Right hindlimb (tissue), 1 donor: ENCODE data around the gene TBL1Y.
A peak's percentile ranks its signal among the peaks of the same experiment; 100 is the strongest.
"Not testable (repeated sequence)": the region's sequence is repeated elsewhere in the genome, so short reads cannot be mapped to it uniquely, and the experiment has no call there.

Experiments used
- DNase-seq: peaks from one replicate; pipeline ENCODE4 v3.0.0-alpha.2; 2018

Gene TBL1Y

GRCh38 chrY:6974971-6975370, 64.5 kb downstream of the TBL1Y start:
- no peak for DNase-seq

GRCh38 chrY:6977783-6978182, 67.3 kb downstream of the TBL1Y start:
- no peak for DNase-seq

DNA sequence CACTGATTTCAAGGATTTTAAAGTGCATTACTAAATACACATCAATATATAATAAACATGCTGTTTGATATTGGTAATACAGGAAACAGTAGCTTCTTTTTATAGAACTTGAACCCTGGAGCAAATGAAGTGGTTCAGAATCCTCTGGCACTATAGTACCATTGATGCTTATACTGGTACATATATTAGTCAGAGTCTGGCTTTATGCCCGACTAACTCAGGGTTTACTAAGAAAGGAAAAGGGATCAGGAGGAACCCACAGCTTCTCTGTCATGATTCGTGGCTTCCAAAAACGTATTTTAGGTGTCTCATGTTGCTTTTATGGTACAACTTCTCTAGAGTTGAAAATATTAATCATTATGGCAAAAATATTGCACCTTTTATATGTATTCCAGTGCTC, 72.7 kb downstream of the TBL1Y start:
- no peak for DNase-seq

GRCh38 chrY:6987811-6988210, 77.3 kb downstream of the TBL1Y start:
- no peak for DNase-seq

GRCh38 chrY:6989886-6990620, 79.6 kb downstream of the TBL1Y start:
- no peak for DNase-seq

DNA sequence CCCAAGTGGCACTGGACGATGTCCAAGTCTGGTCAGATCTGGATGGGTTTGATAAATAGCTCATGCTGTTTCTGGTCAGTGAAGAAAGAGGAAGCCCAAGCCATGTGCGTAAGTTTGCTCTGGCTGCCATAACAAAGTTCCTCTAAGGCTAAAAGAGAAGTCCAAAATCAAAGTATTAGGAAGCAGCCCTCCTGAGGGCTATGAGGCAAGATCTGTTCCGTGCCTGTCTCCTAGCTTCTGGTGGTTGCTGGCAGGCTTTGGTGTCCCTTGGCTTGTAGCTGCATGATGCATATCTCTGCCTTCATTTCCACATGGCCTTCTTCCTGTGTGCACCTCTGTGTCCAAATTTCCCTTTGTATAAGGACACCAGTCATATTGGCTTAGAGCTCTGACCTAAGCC, 81.5 kb downstream of the TBL1Y start:
- DNase-seq = no peak

- DNase-seq = no peak
These were observed 85.5 kb downstream of the TBL1Y start for GRCh38 chrY:6995987-6996386.

GRCh38 chrY:6997503-6998066, 87.1 kb downstream of the TBL1Y start:
- no peak for DNase-seq

- DNase-seq = no peak
These were observed 89.4 kb downstream of the TBL1Y start for GRCh38 chrY:6999905-7000304.

DNA sequence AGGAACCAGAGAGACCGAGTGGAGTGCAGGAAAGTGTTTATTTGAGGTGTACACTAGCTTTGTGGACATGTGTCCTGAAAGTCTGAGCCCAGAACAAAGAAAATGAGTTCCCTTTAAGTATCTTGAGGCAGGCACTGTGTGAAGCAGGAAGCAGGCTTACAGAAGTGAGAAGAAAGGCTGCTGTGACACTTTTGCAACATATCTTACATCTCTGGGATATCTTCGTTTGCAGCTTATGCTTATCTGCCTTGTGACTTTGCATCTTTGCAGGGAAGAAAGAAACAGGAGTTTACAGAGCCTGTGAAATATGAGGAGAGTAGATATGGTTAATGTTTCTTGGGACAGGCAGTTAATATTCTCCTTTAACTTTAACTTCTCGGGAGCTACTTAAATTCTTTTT, 92.1 kb downstream of the TBL1Y start:
- DNase-seq = no peak

DNA sequence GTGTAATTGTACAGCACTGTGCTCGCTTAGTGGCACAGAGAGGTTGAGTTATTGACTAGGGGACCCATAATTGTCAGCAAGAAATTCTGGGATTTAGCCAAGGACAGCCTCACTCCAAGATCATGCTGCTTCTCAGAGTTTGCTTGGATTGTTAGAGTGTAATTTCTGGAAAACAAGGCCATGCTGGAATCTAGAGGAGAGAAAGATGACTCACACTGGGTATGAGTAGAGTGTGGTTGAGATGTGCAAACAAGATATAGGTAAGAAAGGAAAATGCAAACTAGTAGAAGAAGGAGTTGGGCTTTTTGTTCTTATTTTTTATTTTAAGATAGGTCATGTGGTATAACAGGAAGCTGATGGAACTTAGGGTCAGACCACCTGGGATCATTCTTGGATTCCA, 97.4 kb downstream of the TBL1Y start:
- DNase-seq = no peak

GRCh38 chrY:7008578-7009355, 98.3 kb downstream of the TBL1Y start:
- DNase-seq = no peak

DNA sequence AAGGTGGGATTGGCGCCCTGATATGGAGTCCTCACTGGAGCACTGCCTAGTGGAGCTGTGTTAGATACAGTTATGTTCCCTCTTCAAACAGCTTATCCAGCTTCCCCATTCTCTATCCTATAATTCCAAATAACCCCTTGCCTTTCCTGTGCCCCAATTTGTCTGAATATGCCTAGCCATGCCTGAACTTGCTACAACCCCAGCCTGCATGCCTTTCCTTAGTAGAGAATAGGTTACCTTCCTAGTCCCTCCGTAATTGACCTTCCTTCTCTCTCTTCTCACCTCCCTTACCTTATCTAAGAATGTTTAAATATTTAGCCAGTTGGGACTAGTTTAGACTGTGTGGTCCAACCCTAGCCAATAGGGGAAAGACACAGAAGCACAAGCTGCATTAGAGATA, 102.6 kb downstream of the TBL1Y start:
- no peak for DNase-seq

DNA sequence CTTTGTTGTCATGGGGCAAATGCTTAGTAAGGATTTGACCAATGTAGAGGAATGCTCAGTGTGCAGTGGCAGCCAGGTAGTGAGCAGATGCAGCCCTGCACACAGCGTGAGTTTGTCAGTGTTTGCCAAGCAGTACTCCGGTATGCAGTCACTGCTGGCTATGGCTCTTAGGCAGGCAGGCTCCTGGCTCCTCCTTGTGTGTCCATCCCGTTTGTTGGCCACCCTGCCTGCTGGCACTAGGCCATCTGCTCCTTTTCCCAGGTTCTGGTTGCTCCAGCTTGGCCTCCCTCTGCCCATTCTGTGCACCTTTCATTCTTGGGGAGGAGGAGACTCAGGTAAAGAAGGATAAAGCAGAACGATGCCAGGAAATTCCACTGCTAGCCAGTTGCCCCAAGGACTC, 106.0 kb downstream of the TBL1Y start:
- no peak for DNase-seq

- no peak for DNase-seq
These were observed 107.0 kb downstream of the TBL1Y start for GRCh38 chrY:7017244-7018080.

GRCh38 chrY:7039037-7039436, 128.5 kb downstream of the TBL1Y start:
- DNase-seq = no peak

DNA sequence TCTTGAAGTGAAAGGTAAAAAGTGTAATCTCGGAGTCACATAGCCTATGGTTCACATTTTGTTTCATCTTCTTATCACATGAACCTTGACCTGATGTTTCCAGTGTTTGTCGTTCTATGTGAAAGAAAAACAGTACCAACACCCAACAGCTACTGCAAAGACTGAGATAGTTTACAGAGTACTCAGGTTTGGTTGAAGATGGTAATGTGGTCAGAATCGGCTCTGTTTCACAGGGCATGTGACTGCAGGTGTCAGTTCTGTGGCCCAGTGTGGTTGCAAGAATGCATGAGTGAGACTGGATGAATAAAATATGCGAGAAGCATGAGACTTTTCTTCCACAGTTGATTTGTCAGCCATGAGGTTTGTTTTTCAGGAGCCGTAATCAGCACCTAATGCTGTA, 130.2 kb downstream of the TBL1Y start:
- DNase-seq = no peak

- DNase-seq = no peak
These were observed 131.5 kb downstream of the TBL1Y start for GRCh38 chrY:7041983-7042382.

- DNase-seq = not testable (repeated sequence)
These were observed 142.0 kb downstream of the TBL1Y start for GRCh38 chrY:7052461-7052860.

DNA sequence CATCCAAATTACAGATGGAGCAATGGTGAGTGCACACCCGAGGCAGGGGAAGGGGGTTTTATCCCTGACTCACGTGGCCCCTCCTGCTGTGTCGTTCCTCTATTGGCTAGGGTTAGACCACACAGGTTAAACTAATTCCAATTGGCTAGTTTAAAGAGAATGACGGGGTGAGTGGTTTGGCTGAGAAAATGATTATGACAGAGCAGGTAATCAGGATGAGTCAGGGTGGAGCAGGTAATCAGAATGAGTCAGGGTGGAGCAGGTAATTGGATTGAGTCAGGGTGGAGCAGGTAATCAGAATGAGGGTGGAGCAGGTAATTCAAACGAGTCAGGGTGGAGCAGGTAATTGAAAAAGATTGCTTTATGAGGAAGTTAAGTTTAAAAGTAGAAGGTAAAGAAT, 146.4 kb downstream of the TBL1Y start:
- no peak for DNase-seq

DNA sequence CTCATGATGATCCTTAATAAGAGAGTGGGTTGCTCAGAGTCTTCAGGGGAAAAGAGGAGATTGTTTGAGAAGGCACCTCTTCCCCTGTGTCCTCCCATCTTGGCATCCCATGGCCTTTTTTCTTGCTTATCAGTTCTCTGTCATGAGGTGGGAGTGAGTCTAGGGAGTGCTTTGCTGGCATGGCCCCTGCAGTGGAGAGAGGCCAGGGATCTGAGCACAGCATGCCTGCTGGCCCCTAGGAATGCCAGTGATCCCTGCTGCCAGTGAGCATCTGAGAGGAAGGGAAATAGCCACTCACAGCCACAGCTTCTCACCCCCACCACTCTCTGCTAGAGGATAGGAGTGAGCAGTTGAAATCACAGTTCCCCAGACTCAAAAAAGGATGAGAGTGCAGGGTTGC, 168.2 kb downstream of the TBL1Y start:
- DNase-seq = no peak

DNA sequence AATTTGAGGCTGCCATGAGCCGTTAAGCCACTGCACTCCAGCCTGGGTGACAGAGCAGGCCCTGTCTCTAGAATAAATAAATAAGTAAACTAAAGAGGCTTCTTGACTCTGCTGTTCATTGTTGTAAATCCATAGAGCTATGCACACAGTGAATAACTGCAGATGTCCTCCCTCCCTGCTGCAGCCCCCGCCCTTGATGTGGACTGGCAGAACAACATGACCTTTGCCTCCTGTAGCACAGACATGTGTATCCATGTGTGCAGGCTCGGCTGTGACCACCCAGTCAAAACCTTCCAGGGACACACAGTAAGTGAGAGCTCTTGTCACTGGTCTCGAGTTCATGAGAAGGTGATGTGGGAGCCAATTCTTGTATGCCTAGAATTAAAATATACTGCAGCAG, 170.1 kb downstream of the TBL1Y start:
- DNase-seq = not testable (repeated sequence)

DNA sequence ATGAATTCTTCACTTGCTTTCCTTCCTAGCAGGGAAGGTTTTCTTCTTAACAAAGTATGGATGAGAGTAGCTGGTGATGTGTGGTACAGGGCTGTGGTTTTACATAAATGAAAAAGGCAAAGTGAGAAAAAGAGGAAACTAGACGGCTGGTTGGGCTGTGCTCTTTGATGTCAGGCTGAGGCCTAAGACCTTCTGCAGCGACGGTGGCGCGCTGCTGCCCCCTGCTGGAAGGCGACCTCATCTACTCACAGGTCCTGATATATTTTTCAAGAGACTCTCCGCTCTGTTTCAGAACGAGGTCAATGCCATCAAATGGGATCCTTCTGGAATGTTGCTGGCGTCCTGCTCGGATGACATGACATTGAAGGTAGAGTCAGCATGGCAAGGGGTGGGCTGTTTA, 175.1 kb downstream of the TBL1Y start:
- peak; percentile 80 for DNase-seq
